GM06990 (cell line): Measurements from ENCODE around the gene SMC3.
"Not testable (repeated sequence)": the region's sequence is repeated elsewhere in the genome, so short reads cannot be mapped to it uniquely, and the experiment has no call there.

ENCODE experiments used
- DNase-seq: peaks from one replicate; pipeline ENCODE4 v3.0.0-alpha.2; 2011; ENCODE audit not compliant: insufficient read length; ENCODE audit errors: extremely low read depth
- H3K27me3 ChIP-seq: replicated peaks from 2 replicates; pipeline ENCODE4 v1.6.0; 2011; ENCODE audit warnings: low read length; ENCODE audit not compliant: control insufficient read depth, insufficient read depth
- H3K36me3 ChIP-seq: 2 replicates; pipeline ENCODE4 v1.5.1; 2011; ENCODE audit warnings: low read length; ENCODE audit not compliant: control insufficient read depth, insufficient read depth
- H3K4me3 ChIP-seq: replicated peaks from 2 replicates; pipeline ENCODE4 v1.5.1; 2011; ENCODE audit warnings: low read depth, mild to moderate bottlenecking, control low read depth, low read length
- CTCF ChIP-seq: IDR thresholded peaks from 2 replicates; pipeline ENCODE4 v1.5.1; 2011; ENCODE audit warnings: low read length, control low read depth, mild to moderate bottlenecking, inconsistent platforms; ENCODE audit not compliant: insufficient read depth, poor library complexity, severe bottlenecking

Gene SMC3

GRCh38 chr10:110525349-110526260, 41.9 kb upstream of the SMC3 start:
- TF ChIP-seq CTCF, result no peak
- no peak for DNase-seq
- Histone ChIP-seq H3K36me3 (no peaks in the 10 kb centered on the region), H3K27me3 (no peaks in the 10 kb centered on the region), H3K4me3 (no peak overlapping the region)

GRCh38 chr10:110527731-110528171, 39.7 kb upstream of the SMC3 start:
- Histone ChIP-seq H3K4me3 (no peak overlapping the region), H3K27me3 (no peaks in the 10 kb centered on the region), H3K36me3 (no peaks in the 10 kb centered on the region)
- no peak for TF ChIP-seq CTCF
- DNase-seq, result no peak

GRCh38 chr10:110528224-110528996, 39.1 kb upstream of the SMC3 start:
- no peaks in the 10 kb centered on the region for H3K27me3 ChIP-seq
- no peaks in the 10 kb centered on the region for H3K36me3 ChIP-seq
- no peak overlapping the region for H3K4me3 ChIP-seq
- no peak for TF ChIP-seq CTCF
- DNase-seq, result no peak

GRCh38 chr10:110528997-110529524, 38.4 kb upstream of the SMC3 start:
- not testable (repeated sequence) for H3K4me3 ChIP-seq, H3K36me3 ChIP-seq, H3K27me3 ChIP-seq
- peak; percentile 55 for DNase-seq

GRCh38 chr10:110529596-110530011, 37.9 kb upstream of the SMC3 start:
- no peak for TF ChIP-seq CTCF
- DNase-seq, result peak; percentile 31
- Histone ChIP-seq H3K4me3 (no peak overlapping the region), H3K27me3 (no peaks in the 10 kb centered on the region), H3K36me3 (no peaks in the 10 kb centered on the region)
